Activated naive CD4-positive, alpha-beta T cell treated with anti-CD3 and anti-CD28 coated beads, Interleukin-2, amount 10 ng/mL, durations not matched to agents 7 days and 5 days (primary cell): ENCODE results near the gene USP5.

Source experiments
- CTCF ChIA-PET: fragments of 350-600 bp; sonication (Branson Sonifier 250); formaldehyde crosslinking; loops from one replicate; lab custom pipeline; 2021; ENCODE audit warnings: antibody characterized with exemption; lab: Charles Lee
- DNase-seq: peaks from one replicate; pipeline ENCODE4 v3.0.0-alpha.2; 2020
- H3K27ac Mint-ChIP-seq: one replicate; pipeline ENCODE4 v1.8.0; 2021; ENCODE audit warnings: mild to moderate bottlenecking, moderate library complexity, mixed read lengths
- H3K27me3 Mint-ChIP-seq: one replicate; pipeline ENCODE4 v1.8.0; 2021; ENCODE audit warnings: mild to moderate bottlenecking, mixed read lengths
- H3K36me3 Mint-ChIP-seq: one replicate; pipeline ENCODE4 v1.8.0; 2021; ENCODE audit warnings: mixed read lengths
- H3K4me1 Mint-ChIP-seq: one replicate; pipeline ENCODE4 v1.8.0; 2021; ENCODE audit warnings: mixed read lengths
- H3K4me3 Mint-ChIP-seq: one replicate; pipeline ENCODE4 v1.8.0; 2021; ENCODE audit warnings: mild to moderate bottlenecking, moderate library complexity, mixed read lengths
- H3K9me3 Mint-ChIP-seq: one replicate; pipeline ENCODE4 v1.8.0; 2021; ENCODE audit warnings: mixed read lengths

Gene USP5

GRCh38 chr12:6829536-6830220 is 22.3 kb upstream of the USP5 start:
- no peak for DNase-seq
- H3K36me3 Mint-ChIP-seq = no peaks in the 10 kb centered on the region
- H3K4me3 Mint-ChIP-seq = peak overlapping the region; percentile 71
- H3K4me1 Mint-ChIP-seq = peaks cover 25% of the 10 kb centered on the region
- no peaks in the 10 kb centered on the region for H3K9me3 Mint-ChIP-seq
- CTCF ChIA-PET = interaction anchor here (1.0 to 1.5 kb wide), 5 partner anchors 10 to 208 kb away, joined by 3 to 7 read pairs (median 5); no protein-coding TSS in a partner anchor
- H3K27ac Mint-ChIP-seq = no peak overlapping the region
- H3K27me3 Mint-ChIP-seq = peaks cover 83% of the 10 kb centered on the region

GRCh38 chr12:6830286-6830890 is 21.6 kb upstream of the USP5 start:
- Mint-ChIP-seq H3K9me3 (no peaks in the 10 kb centered on the region), H3K4me1 (peaks cover 23% of the 10 kb centered on the region), H3K36me3 (no peaks in the 10 kb centered on the region), H3K27me3 (peaks cover 76% of the 10 kb centered on the region), H3K27ac (no peak overlapping the region), H3K4me3 (no peak overlapping the region)
- no peak for DNase-seq
- CTCF ChIA-PET = interaction anchor here (0.8 to 1.4 kb wide), 4 partner anchors 39 to 76 kb away, joined by 3 to 5 read pairs (median 3); no protein-coding TSS in a partner anchor

GRCh38 chr12:6830999-6831398 is 21.0 kb upstream of the USP5 start:
- CTCF ChIA-PET = interaction anchor here (0.6 to 1.1 kb wide), 4 partner anchors 15 to 54 kb away, joined by 3 read pairs; no protein-coding TSS in a partner anchor
- DNase-seq = no peak
- H3K36me3 Mint-ChIP-seq = no peaks in the 10 kb centered on the region
- H3K9me3 Mint-ChIP-seq = no peaks in the 10 kb centered on the region
- H3K4me3 Mint-ChIP-seq = no peak overlapping the region
- H3K27ac Mint-ChIP-seq = no peak overlapping the region
- H3K27me3 Mint-ChIP-seq = peaks cover 70% of the 10 kb centered on the region
- peaks cover 21% of the 10 kb centered on the region for H3K4me1 Mint-ChIP-seq

- H3K27me3 Mint-ChIP-seq = peaks cover 64% of the 10 kb centered on the region
- no peak overlapping the region for H3K4me3 Mint-ChIP-seq
- CTCF ChIA-PET = interaction anchor here (0.6 to 1.9 kb wide), 4 partner anchors 15 to 78 kb away, joined by 3 to 5 read pairs (median 3); partner anchors contain the start of gene MLF2
- H3K27ac Mint-ChIP-seq = no peak overlapping the region
- H3K9me3 Mint-ChIP-seq = no peaks in the 10 kb centered on the region
- H3K36me3 Mint-ChIP-seq = no peaks in the 10 kb centered on the region
- no peak for DNase-seq
- H3K4me1 Mint-ChIP-seq = peaks cover 21% of the 10 kb centered on the region
Measured at GRCh38 chr12:6831450-6831995, 20.4 kb upstream of the USP5 start.

- H3K4me3 Mint-ChIP-seq = no peak overlapping the region
- no peak for DNase-seq
- CTCF ChIA-PET = interaction anchor here (1.0 to 1.9 kb wide), 2 partner anchors 40 to 79 kb away, joined by 3 to 5 read pairs; partner anchors contain the start of gene MLF2
- no peaks in the 10 kb centered on the region for H3K9me3 Mint-ChIP-seq
- H3K36me3 Mint-ChIP-seq = no peaks in the 10 kb centered on the region
- peaks cover 61% of the 10 kb centered on the region for H3K27me3 Mint-ChIP-seq
- peaks cover 20% of the 10 kb centered on the region for H3K4me1 Mint-ChIP-seq
- H3K27ac Mint-ChIP-seq = no peak overlapping the region
Measured at GRCh38 chr12:6832125-6832524, 19.8 kb upstream of the USP5 start.

GRCh38 chr12:6833189-6833890 is 18.6 kb upstream of the USP5 start:
- no peak for DNase-seq
- H3K9me3 Mint-ChIP-seq = no peaks in the 10 kb centered on the region
- H3K27me3 Mint-ChIP-seq = peaks cover 50% of the 10 kb centered on the region
- CTCF ChIA-PET = interaction anchor here (1.7 to 4.4 kb wide), 6 partner anchors 10 to 212 kb away, joined by 5 to 30 read pairs (median 6); partner anchors contain the start of genes MLF2 and SPSB2
- H3K27ac Mint-ChIP-seq = no peak overlapping the region
- H3K4me1 Mint-ChIP-seq = peaks cover 12% of the 10 kb centered on the region
- no peak overlapping the region for H3K4me3 Mint-ChIP-seq
- no peaks in the 10 kb centered on the region for H3K36me3 Mint-ChIP-seq

GRCh38 chr12:6834254-6834653 is 17.7 kb upstream of the USP5 start:
- Mint-ChIP-seq H3K36me3 (no peaks in the 10 kb centered on the region), H3K27me3 (peaks cover 48% of the 10 kb centered on the region), H3K4me1 (peaks cover 6% of the 10 kb centered on the region), H3K27ac (no peak overlapping the region), H3K9me3 (no peaks in the 10 kb centered on the region), H3K4me3 (no peak overlapping the region)
- DNase-seq = no peak
- CTCF ChIA-PET = interaction anchor here (1.0 to 4.4 kb wide), 12 partner anchors 9 to 263 kb away, joined by 3 to 38 read pairs (median 6); partner anchors contain the start of genes CDCA3, MLF2, SPSB2 and USP5

- Mint-ChIP-seq H3K27me3 (peaks cover 44% of the 10 kb centered on the region), H3K9me3 (no peaks in the 10 kb centered on the region), H3K36me3 (no peaks in the 10 kb centered on the region), H3K27ac (no peak overlapping the region), H3K4me1 (peaks cover 4% of the 10 kb centered on the region), H3K4me3 (no peak overlapping the region)
- no peak for DNase-seq
- CTCF ChIA-PET = interaction anchor here (1.0 to 4.4 kb wide), 13 partner anchors 9 to 264 kb away, joined by 3 to 38 read pairs (median 5); partner anchors contain the start of genes CDCA3, MLF2, SPSB2 and USP5
Measured at GRCh38 chr12:6834873-6835272, 17.1 kb upstream of the USP5 start.

- H3K27ac Mint-ChIP-seq = no peak overlapping the region
Measured at GRCh38 chr12:6836851-6837250, 15.1 kb upstream of the USP5 start.

GRCh38 chr12:6837370-6838060 is 14.4 kb upstream of the USP5 start:
- Mint-ChIP-seq H3K27ac (no peak overlapping the region), H3K36me3 (no peaks in the 10 kb centered on the region), H3K9me3 (no peaks in the 10 kb centered on the region), H3K4me1 (peaks cover 4% of the 10 kb centered on the region), H3K4me3 (no peak overlapping the region), H3K27me3 (peaks cover 24% of the 10 kb centered on the region)
- no peak for DNase-seq
- CTCF ChIA-PET = interaction anchor here (1.5 to 4.4 kb wide), 4 partner anchors 6 to 13 kb away, joined by 4 to 38 read pairs (median 16); partner anchors contain the start of genes CDCA3, P3H3 and USP5

More at GRCh38 chr12:6836851-6837250, 15.1 kb upstream of the USP5 start:
- H3K4me1 Mint-ChIP-seq = peaks cover 4% of the 10 kb centered on the region
- H3K4me3 Mint-ChIP-seq = no peak overlapping the region
- DNase-seq = no peak
- no peaks in the 10 kb centered on the region for H3K9me3 Mint-ChIP-seq
- H3K27me3 Mint-ChIP-seq = peaks cover 29% of the 10 kb centered on the region
- no peaks in the 10 kb centered on the region for H3K36me3 Mint-ChIP-seq
- CTCF ChIA-PET = interaction anchor here (1.4 to 4.4 kb wide), 5 partner anchors 7 to 83 kb away, joined by 4 to 38 read pairs (median 6); partner anchors contain the start of genes CDCA3, MLF2, P3H3 and USP5

- Mint-ChIP-seq H3K36me3 (no peaks in the 10 kb centered on the region), H3K4me1 (peaks cover 4% of the 10 kb centered on the region), H3K9me3 (no peaks in the 10 kb centered on the region), H3K27me3 (peaks cover 25% of the 10 kb centered on the region), H3K27ac (no peak overlapping the region), H3K4me3 (no peak overlapping the region)
- no peak for DNase-seq
- CTCF ChIA-PET = interaction anchor here (0.9 to 2.3 kb wide), 4 partner anchors 11 to 268 kb away, joined by 3 to 5 read pairs (median 4); partner anchors contain the start of gene MLF2
Measured at GRCh38 chr12:6838854-6839253, 13.1 kb upstream of the USP5 start.

- Mint-ChIP-seq H3K36me3 (no peaks in the 10 kb centered on the region), H3K4me3 (no peak overlapping the region), H3K27me3 (peaks cover 25% of the 10 kb centered on the region), H3K4me1 (peaks cover 4% of the 10 kb centered on the region), H3K27ac (no peak overlapping the region), H3K9me3 (no peaks in the 10 kb centered on the region)
- CTCF ChIA-PET = interaction anchor here (0.9 to 2.3 kb wide), 5 partner anchors 11 to 269 kb away, joined by 3 to 7 read pairs (median 4); partner anchors contain the start of genes MLF2 and P3H3
- DNase-seq = no peak
Measured at GRCh38 chr12:6839482-6840201, 12.3 kb upstream of the USP5 start.
